Ectodermal cell (in vitro differentiated cells): ENCODE results near the gene ANKRD65.

Experiments used
- H3K27ac ChIP-seq: 2 replicates; pipeline ENCODE4 v1.7.0; 2013; ENCODE audit warnings: mild to moderate bottlenecking, low read depth, low read length; ENCODE audit not compliant: insufficient read depth, poor library complexity, severe bottlenecking
- H3K27me3 ChIP-seq: 2 replicates; pipeline ENCODE4 v1.7.0; 2013; ENCODE audit warnings: mild to moderate bottlenecking, low read length; ENCODE audit not compliant: insufficient read depth, control insufficient read depth, poor library complexity, severe bottlenecking
- H3K36me3 ChIP-seq: one replicate; pipeline ENCODE4 v1.7.0; 2013; ENCODE audit warnings: low read length; ENCODE audit not compliant: control insufficient read depth, insufficient read depth
- H3K4me1 ChIP-seq: one replicate; pipeline ENCODE4 v1.7.0; 2013; ENCODE audit warnings: low read length; ENCODE audit not compliant: control insufficient read depth, insufficient read depth
- H3K4me3 ChIP-seq: 2 replicates; pipeline ENCODE4 v1.7.0; 2013; ENCODE audit warnings: low read depth, low read length, control low read depth; ENCODE audit not compliant: insufficient read depth
- H3K9me3 ChIP-seq: 2 replicates; pipeline ENCODE4 v1.7.0; 2013; ENCODE audit warnings: mild to moderate bottlenecking, low read length, moderate library complexity; ENCODE audit not compliant: control insufficient read depth
- WGBS, 2 experiments: methylation state at CpG; one replicate each; pipeline ENCODE4 v1.1.7; 2013; ENCODE audit warnings: missing lambda C conversion rate in 2 of 2; 5-methylcytosine and 5-hydroxymethylcytosine counted together

The ANKRD65 gene

GRCh38 chr1:1402072-1402900 lies 18.8 kb downstream of the ANKRD65 start:
- Histone ChIP-seq H3K36me3 (peaks cover 27% of the 10 kb centered on the region), H3K9me3 (no peaks in the 10 kb centered on the region), H3K27ac (peak overlapping the region; percentile 63), H3K4me1 (peaks cover 21% of the 10 kb centered on the region), H3K27me3 (no peaks in the 10 kb centered on the region), H3K4me3 (no peak overlapping the region)
- WGBS, 2 experiments, result 87 to 89% methylated on average over 20 of the region's 20 CpGs

- peaks cover 32% of the 10 kb centered on the region for H3K36me3 ChIP-seq
- 95 to 96% methylated on average over 7 of the region's 7 CpGs for WGBS, 2 experiments
- H3K4me1 ChIP-seq, result peaks cover 21% of the 10 kb centered on the region
These were observed 19.5 kb downstream of the ANKRD65 start for GRCh38 chr1:1401457-1402010.

DNA sequence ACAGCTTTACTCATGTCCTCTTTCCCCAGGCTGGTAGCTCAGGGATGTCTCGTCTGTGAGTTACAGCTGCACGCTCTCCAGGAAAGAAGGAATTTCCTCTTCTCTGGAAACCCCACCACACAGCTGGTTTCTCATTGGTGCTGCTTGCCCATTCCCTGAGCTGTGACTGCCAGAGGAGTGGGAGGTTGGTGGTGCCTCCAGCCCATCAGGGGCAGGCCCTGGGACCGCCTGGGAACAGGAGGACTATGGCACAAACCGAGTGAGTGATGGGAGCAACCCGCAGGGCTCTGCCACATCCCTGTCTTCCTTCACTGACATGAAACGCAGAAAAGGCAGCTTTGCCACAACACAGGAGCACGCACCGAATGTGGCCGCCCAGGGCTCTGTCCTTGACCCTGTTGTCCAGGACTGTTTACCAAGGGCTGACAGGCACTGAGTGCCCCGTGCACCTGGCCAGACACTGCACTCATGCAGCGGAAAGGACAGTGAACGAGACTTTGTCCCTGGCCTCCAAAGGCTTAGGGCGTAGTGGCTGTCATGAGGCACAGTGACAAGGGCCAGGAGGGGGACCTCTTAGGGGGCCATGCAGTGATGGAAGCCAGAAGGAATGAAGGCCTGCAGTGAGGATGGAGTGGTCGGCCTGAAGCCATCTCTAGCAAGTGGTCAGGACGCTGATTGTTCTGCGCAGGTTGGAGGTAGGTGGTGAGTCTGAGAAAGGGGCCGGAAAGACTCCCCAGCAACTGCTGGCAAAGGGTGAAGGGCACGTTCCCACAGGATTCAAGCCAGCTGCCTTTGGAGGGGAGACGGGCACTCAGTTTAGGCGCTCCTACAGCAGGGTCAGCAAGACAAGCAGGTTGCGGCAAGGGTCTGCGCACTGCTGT lies 20.3 kb downstream of the ANKRD65 start:
- no peaks in the 10 kb centered on the region for H3K9me3 ChIP-seq
- peaks cover 16% of the 10 kb centered on the region for H3K4me1 ChIP-seq
- WGBS, 2 experiments, result 95 to 96% methylated on average over 22 of the region's 22 CpGs
- peak overlapping the region; percentile 100 for H3K4me3 ChIP-seq
- H3K27ac ChIP-seq, result no peak overlapping the region
- no peaks in the 10 kb centered on the region for H3K27me3 ChIP-seq
- H3K36me3 ChIP-seq, result peaks cover 32% of the 10 kb centered on the region

More at GRCh38 chr1:1401457-1402010, 19.5 kb downstream of the ANKRD65 start:
- no peaks in the 10 kb centered on the region for H3K9me3 ChIP-seq
- no peaks in the 10 kb centered on the region for H3K27me3 ChIP-seq
- H3K27ac ChIP-seq, result no peak overlapping the region
- H3K4me3 ChIP-seq, result no peak overlapping the region

- Histone ChIP-seq H3K27me3 (no peaks in the 10 kb centered on the region), H3K4me1 (peaks cover 14% of the 10 kb centered on the region), H3K9me3 (no peaks in the 10 kb centered on the region), H3K4me3 (peak overlapping the region; percentile 100), H3K36me3 (peaks cover 33% of the 10 kb centered on the region), H3K27ac (peak overlapping the region; percentile 33)
- 11 to 12% methylated on average over 34 of the region's 34 CpGs for WGBS, 2 experiments
These were observed 21.1 kb downstream of the ANKRD65 start for GRCh38 chr1:1399872-1400575.

- Histone ChIP-seq H3K4me1 (peaks cover 14% of the 10 kb centered on the region), H3K27me3 (no peaks in the 10 kb centered on the region), H3K36me3 (peaks cover 28% of the 10 kb centered on the region), H3K27ac (peak within 1 kb of the TSS; percentile 33), H3K9me3 (no peaks in the 10 kb centered on the region), H3K4me3 (peak within 1 kb of the TSS; percentile 100)
- 0% methylated on average over 86 of the region's 86 CpGs for WGBS, 2 experiments
These were observed 21.7 kb downstream of the ANKRD65 start, which contains the start of gene CCNL2 for GRCh38 chr1:1399187-1399871. Gene CCNL2, minus strand, starts transcription at chr1:1399335. Its CDS starts 29 bp downstream, at chr1:1399306.

GRCh38 chr1:1398677-1399186 lies 22.3 kb downstream of the ANKRD65 start:
- peaks cover 25% of the 10 kb centered on the region for H3K36me3 ChIP-seq
- WGBS, 2 experiments, result 1% methylated on average over 54 of the region's 54 CpGs

GRCh38 chr1:1397839-1398523 lies 23.1 kb downstream of the ANKRD65 start:
- H3K4me1 ChIP-seq, result peaks cover 14% of the 10 kb centered on the region
- no peak overlapping the region for H3K27ac ChIP-seq
- no peaks in the 10 kb centered on the region for H3K27me3 ChIP-seq
- no peaks in the 10 kb centered on the region for H3K9me3 ChIP-seq
- peak overlapping the region; percentile 100 for H3K4me3 ChIP-seq
- 74 to 79% methylated on average over 19 of the region's 19 CpGs for WGBS, 2 experiments
- H3K36me3 ChIP-seq, result peaks cover 28% of the 10 kb centered on the region

More at GRCh38 chr1:1398677-1399186, 22.3 kb downstream of the ANKRD65 start:
- H3K27me3 ChIP-seq, result no peaks in the 10 kb centered on the region
- H3K9me3 ChIP-seq, result no peaks in the 10 kb centered on the region
- peaks cover 14% of the 10 kb centered on the region for H3K4me1 ChIP-seq
- peak overlapping the region; percentile 11 for H3K27ac ChIP-seq
- peak overlapping the region; percentile 100 for H3K4me3 ChIP-seq

GRCh38 chr1:1395166-1395565 lies 25.9 kb downstream of the ANKRD65 start:
- no peak overlapping the region for H3K27ac ChIP-seq
- H3K36me3 ChIP-seq, result peaks cover 56% of the 10 kb centered on the region
- peaks cover 8% of the 10 kb centered on the region for H3K4me1 ChIP-seq
- H3K27me3 ChIP-seq, result no peaks in the 10 kb centered on the region
- no peak overlapping the region for H3K4me3 ChIP-seq
- 96 to 97% methylated on average over 11 of the region's 11 CpGs for WGBS, 2 experiments
- H3K9me3 ChIP-seq, result no peaks in the 10 kb centered on the region
